ENCODE data around the gene ARID2. TPM values are rescaled to one million over a fixed set of nuclear protein-coding genes. Genes with fewer than 3 reads are reported as not detected.

The ARID2 gene
- 41.5 TPM for total RNA-seq

GRCh38 chr12:45729233-45730083 lies at the start of gene ARID2:
ARID2 (plus strand) TSS chr12:45729706; CDS start chr12:45729837, 131 bp downstream.

Small RNAs within 50 kb of the gene (small RNA-seq; reads per million reads assigned to genes)
- not detected for gene RN7SL246P

Data from diencephalon (tissue), 1 donor.